Fibroblast of lung (primary cell): ENCODE results near the gene RTP1.

Experiments used
- CTCF ChIP-seq, 2 donors: IDR thresholded peaks in 1 of 2; conservative IDR thresholded peaks in 1 of 2; 1 replicate in 1 of 2; 2 replicates in 1 of 2; pipeline ENCODE4 v1.5.1; 2011 to 2012; ENCODE audit warnings: low read length in 2 of 2, control low read depth in 1 of 2, inconsistent platforms in 1 of 2, low read depth in 1 of 2, mild to moderate bottlenecking in 1 of 2
- EZH2 ChIP-seq: IDR thresholded peaks from 2 replicates; pipeline ENCODE4 v1.5.1; 2012; ENCODE audit warnings: low read length, control low read depth, mild to moderate bottlenecking; ENCODE audit errors: missing control alignments

GRCh38 chr3:187238239-187238638 is 41.0 kb downstream of the RTP1 start:
- TF ChIP-seq CTCF (conservative IDR thresholded peaks at IDR 0.05 in 1 of 2, IDR thresholded peaks at IDR 0.05 in 1 of 2; ENCODE audit: low read depth in 1 of 2, low read length in 2 of 2): no peak
- TF ChIP-seq EZH2: no peak
